HCT116 (cell line): Measurements from ENCODE around the gene PDF. TPM values are rescaled to one million over a fixed set of nuclear protein-coding genes. Genes with fewer than 3 reads are reported as not detected.

ENCODE experiments used
- ATAC-seq: fragments of 200-7000 bp; cut with Tn5 transposase; 2 replicates; pipeline ENCODE4 v1.9.1; 2020; ENCODE audit warnings: mild to moderate bottlenecking, moderate library complexity
- BruUV-seq: library from RNA; stranded (reverse); fragments of 400-500 nt; replicated peaks from 2 replicates; lab custom pipeline; 2021; lab: Mats Ljungman, UMichigan
- CTCF ChIA-PET: fragments of 300-600 bp; sonication (Branson Sonifier 250); formaldehyde crosslinking; loops from one replicate; lab custom pipeline; 2021; ENCODE audit warnings: antibody characterized with exemption; lab: Charles Lee
- POLR2A ChIA-PET: fragments of 300-600, 350-600 bp; sonication (Branson Sonifier 250); formaldehyde crosslinking; loops from one replicate; lab custom pipeline; 2021; ENCODE audit warnings: antibody characterized with exemption; lab: Charles Lee
- RAD21 ChIA-PET, 2 experiments: fragments of 300-600 bp; sonication (Branson Sonifier 250); formaldehyde crosslinking; loops; one replicate each; lab custom pipeline; 2023; ENCODE audit warnings: low total read pairs in 2 of 2; ENCODE audit not compliant: uncharacterized antibody in 2 of 2, unreplicated experiment in 2 of 2, low non-redundant PET in 1 of 2; lab: Charles Lee
- DNase-seq: peaks from one replicate; pipeline ENCODE4 v3.0.0-alpha.2; 2010; ENCODE audit warnings: low read depth, low spot score
- H2AFZ ChIP-seq: fragments of 200-600 bp; shearing (Covaris generic), sonication (generic); 2 replicates; pipeline ENCODE4 v1.6.1; 2017; ENCODE audit warnings: low read depth, mixed run types, mixed read lengths, antibody characterized with exemption, low read length; ENCODE audit not compliant: poor library complexity, severe bottlenecking
- H3K27ac ChIP-seq: 2 replicates; pipeline ENCODE4 v1.5.1; 2012; ENCODE audit warnings: low read depth, low read length
- H3K27me3 ChIP-seq: fragments of 200-600 bp; sonication (generic); 2 replicates; pipeline ENCODE4 v1.6.1; 2016; ENCODE audit warnings: mixed run types, low read length, mixed read lengths; ENCODE audit not compliant: insufficient read depth
- H3K36me3 ChIP-seq, 2 experiments: fragments of 200-500 bp in 1 of 2; fragments of 200-600 bp in 1 of 2; sonication (Bioruptor generic) in 1 of 2; sonication (generic) in 1 of 2; 2 replicates each; pipeline versions ENCODE4 v1.5.1 to v1.6.1; 2014 to 2016; ENCODE audit warnings: low read length in 2 of 2, inconsistent platforms in 1 of 2, mixed read lengths in 1 of 2, mixed run types in 1 of 2; ENCODE audit not compliant: insufficient read depth in 2 of 2, control insufficient read depth in 1 of 2
- H3K4me1 ChIP-seq, 2 experiments: fragments of 200-600 bp in 1 of 2; sonication (generic) in 1 of 2; 2 replicates each; pipeline versions ENCODE4 v1.5.1 to v1.6.1; 2012 to 2017; ENCODE audit warnings: low read length in 2 of 2, inconsistent platforms in 1 of 2, mild to moderate bottlenecking in 1 of 2, mixed read lengths in 1 of 2, mixed run types in 1 of 2, moderate library complexity in 1 of 2; ENCODE audit not compliant: insufficient read depth in 2 of 2, control insufficient read depth in 1 of 2
- H3K4me2 ChIP-seq: fragments of 200-600 bp; sonication (generic); 2 replicates; pipeline ENCODE4 v1.6.1; 2017; ENCODE audit warnings: mixed run types, low read length, mixed read lengths
- H3K4me3 ChIP-seq, 2 experiments: fragments of 200-600 bp in 1 of 2; sonication (generic) in 1 of 2; replicated peaks in 1 of 2; 2 replicates each; pipeline ENCODE4 v1.5.1; 2011 to 2016; ENCODE audit warnings: low read length in 2 of 2, control low read depth in 1 of 2, low read depth in 1 of 2, mild to moderate bottlenecking in 1 of 2, mixed read lengths in 1 of 2, mixed run types in 1 of 2
- H3K79me2 ChIP-seq: fragments of 200-600 bp; sonication (generic); 2 replicates; pipeline ENCODE4 v1.6.1; 2017; ENCODE audit warnings: mild to moderate bottlenecking, mixed run types, low read length, moderate library complexity, mixed read lengths; ENCODE audit not compliant: insufficient read depth
- H3K9ac ChIP-seq: fragments of 200-600 bp; sonication (generic); 2 replicates; pipeline ENCODE4 v1.6.1; 2016; ENCODE audit warnings: low read length, mixed read lengths
- H3K9me2 ChIP-seq: fragments of 200-600 bp; sonication (generic), shearing (Covaris generic); 2 replicates; pipeline ENCODE4 v1.6.1; 2017; ENCODE audit warnings: mixed run types, mild to moderate bottlenecking, moderate library complexity; ENCODE audit not compliant: insufficient read depth
- H3K9me3 ChIP-seq, 2 experiments: fragments of 200-500 bp in 1 of 2; fragments of 200-600 bp in 1 of 2; sonication (Bioruptor generic) in 1 of 2; sonication (generic) in 1 of 2; 2 replicates each; pipeline ENCODE4 v1.6.1; 2014 to 2017; ENCODE audit warnings: low read length in 2 of 2, mixed read lengths in 2 of 2, inconsistent platforms in 1 of 2, low read depth in 1 of 2, mild to moderate bottlenecking in 1 of 2, mixed run types in 1 of 2, moderate library complexity in 1 of 2; ENCODE audit not compliant: control insufficient read depth in 1 of 2, insufficient read depth in 1 of 2
- H4K20me1 ChIP-seq: fragments of 200-600 bp; sonication (generic), shearing (Covaris generic); 2 replicates; pipeline ENCODE4 v1.6.1; 2017; ENCODE audit warnings: mixed run types, mild to moderate bottlenecking, moderate library complexity; ENCODE audit not compliant: insufficient read depth
- CBX3 ChIP-seq: IDR thresholded peaks from 2 replicates; pipeline ENCODE4 v1.6.1; 2012; ENCODE audit warnings: low read depth
- EGR1 ChIP-seq: IDR thresholded peaks from 2 replicates; pipeline ENCODE4 v1.6.1; 2012; ENCODE audit warnings: low read depth
- FOSL1 ChIP-seq: IDR thresholded peaks from 2 replicates; pipeline ENCODE4 v1.6.1; 2012; ENCODE audit warnings: low read depth
- JUND ChIP-seq: IDR thresholded peaks from 2 replicates; pipeline ENCODE4 v1.6.1; 2012
- POLR2AphosphoS5 ChIP-seq: IDR thresholded peaks from 2 replicates; pipeline ENCODE4 v1.6.1; 2011; ENCODE audit warnings: mild to moderate bottlenecking, low read depth, low read length, moderate library complexity
- RAD21 ChIP-seq: IDR thresholded peaks from 2 replicates; pipeline ENCODE4 v1.6.1; 2012; ENCODE audit warnings: low read depth, mild to moderate bottlenecking
- ZFX ChIP-seq: fragments of 450-650 bp; IDR thresholded peaks from 2 replicates; pipeline ENCODE4 v1.6.1; 2017
- intact Hi-C: fragments of 100-400 bp; cut with micrococcal nuclease; formaldehyde crosslinking; loops from 2 replicates; pipeline ENCODE4 v1.10.0; 2022
- total RNA-seq: library from RNA; stranded (reverse); gene quantifications from one replicate; pipeline ENCODE4 v1.2.1, GENCODE V29; 2021; ENCODE audit not compliant: unreplicated experiment
- TF ChIP-seq, protein P1 (sequence below), 3 experiments: fragments of 200-600 bp in 1 of 3; sonication (generic) in 1 of 3; IDR thresholded peaks in 2 of 3; conservative IDR thresholded peaks in 1 of 3; 2 replicates each; pipeline ENCODE4 v1.5.1; 2012 to 2017; ENCODE audit warnings: low read depth in 2 of 3, low read length in 2 of 3, antibody characterized with exemption in 1 of 3, borderline replicate concordance in 1 of 3, control low read depth in 1 of 3, mild to moderate bottlenecking in 1 of 3, mixed read lengths in 1 of 3, mixed run types in 1 of 3, moderate library complexity in 1 of 3; ENCODE audit not compliant: insufficient read depth in 1 of 3
- TF ChIP-seq, protein P2 (sequence below): IDR thresholded peaks from 2 replicates; pipeline ENCODE4 v1.6.1; 2012; ENCODE audit warnings: low read depth

Gene PDF
- total RNA-seq, 1 experiment from 2014 or later: 33.9 TPM

DNA sequence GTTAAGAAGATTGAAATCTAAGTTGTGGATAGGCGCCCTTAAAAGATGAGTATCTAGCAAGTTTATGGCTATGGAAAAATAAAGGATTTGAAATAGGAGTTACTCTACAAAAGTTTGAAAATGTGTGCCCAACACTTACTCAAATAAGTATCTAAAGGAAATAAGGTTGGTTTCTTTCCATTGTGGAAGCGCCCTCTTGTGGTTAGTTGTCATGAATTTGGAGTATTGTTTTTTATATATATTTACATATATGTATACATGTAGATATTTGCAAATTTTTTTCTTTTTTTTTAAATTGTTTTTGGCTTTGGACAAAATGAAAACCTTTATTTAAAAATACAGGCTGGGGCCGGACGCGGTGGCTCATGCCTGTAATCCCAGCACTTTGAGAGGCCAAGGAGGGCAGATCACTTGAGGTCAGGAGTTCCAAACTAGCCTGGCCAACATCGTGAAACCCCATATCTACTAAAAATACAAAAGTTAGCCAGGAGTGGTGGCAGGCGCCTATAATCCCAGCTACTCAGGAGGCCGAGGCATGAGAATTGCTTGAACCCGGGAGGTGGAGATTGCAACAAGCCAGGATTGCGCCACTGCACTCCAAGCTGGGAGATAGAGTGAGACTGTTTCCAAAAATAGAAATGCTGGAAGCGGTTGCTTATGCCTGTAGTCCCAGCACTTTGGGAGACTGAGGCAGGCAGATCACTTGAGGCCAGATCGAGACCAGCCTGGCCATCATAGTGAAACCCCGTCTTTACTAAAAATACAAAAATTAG is 43.3 kb downstream of the PDF start:
- ChIA-PET POLR2A (no interaction called here), RAD21 (no interaction called here), CTCF (interaction anchor here (1.0 to 4.3 kb wide), 4 partner anchors 9 to 137 kb away, joined by 3 to 30 read pairs (median 4); no protein-coding TSS in a partner anchor)
- H3K4me2 ChIP-seq: no peak overlapping the region
- no peaks in the 10 kb centered on the region; the same call in 1 of the 2 replicates for H4K20me1 ChIP-seq
- H3K27ac ChIP-seq: no peak overlapping the region
- H3K9me2 ChIP-seq: no peaks in the 10 kb centered on the region
- 0 out of 4 replicates have a peak, but pooled peaks cover 0 to 3% of the 10 kb centered on the region in 2 experiments for H3K36me3 ChIP-seq
- no peaks in the 10 kb centered on the region for H3K9me3 ChIP-seq
- no peaks in the 10 kb centered on the region for H3K27me3 ChIP-seq
- BruUV-seq: no TSS peak
- H3K79me2 ChIP-seq: no peaks in the 10 kb centered on the region
- intact Hi-C loops: loop anchor here (1.0 kb wide), 1 partner anchor 137 kb away; no protein-coding TSS in a partner anchor
- H3K9ac ChIP-seq: no peak overlapping the region
- DNase-seq: peak; percentile 31
- H2AFZ ChIP-seq: no peak overlapping the region
- no peak overlapping the region for H3K4me3 ChIP-seq
- no peaks in the 10 kb centered on the region for H3K4me1 ChIP-seq
- peak; percentile 44 for ATAC-seq
- TF ChIP-seq RAD21 (peak; percentile 66), POLR2AphosphoS5 (no peak)
- TF ChIP-seq, protein P1, sequence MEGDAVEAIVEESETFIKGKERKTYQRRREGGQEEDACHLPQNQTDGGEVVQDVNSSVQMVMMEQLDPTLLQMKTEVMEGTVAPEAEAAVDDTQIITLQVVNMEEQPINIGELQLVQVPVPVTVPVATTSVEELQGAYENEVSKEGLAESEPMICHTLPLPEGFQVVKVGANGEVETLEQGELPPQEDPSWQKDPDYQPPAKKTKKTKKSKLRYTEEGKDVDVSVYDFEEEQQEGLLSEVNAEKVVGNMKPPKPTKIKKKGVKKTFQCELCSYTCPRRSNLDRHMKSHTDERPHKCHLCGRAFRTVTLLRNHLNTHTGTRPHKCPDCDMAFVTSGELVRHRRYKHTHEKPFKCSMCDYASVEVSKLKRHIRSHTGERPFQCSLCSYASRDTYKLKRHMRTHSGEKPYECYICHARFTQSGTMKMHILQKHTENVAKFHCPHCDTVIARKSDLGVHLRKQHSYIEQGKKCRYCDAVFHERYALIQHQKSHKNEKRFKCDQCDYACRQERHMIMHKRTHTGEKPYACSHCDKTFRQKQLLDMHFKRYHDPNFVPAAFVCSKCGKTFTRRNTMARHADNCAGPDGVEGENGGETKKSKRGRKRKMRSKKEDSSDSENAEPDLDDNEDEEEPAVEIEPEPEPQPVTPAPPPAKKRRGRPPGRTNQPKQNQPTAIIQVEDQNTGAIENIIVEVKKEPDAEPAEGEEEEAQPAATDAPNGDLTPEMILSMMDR (IDR thresholded peaks at IDR 0.05 in 2 of 3, conservative IDR thresholded peaks at IDR 0.05 in 1 of 3; ENCODE audit: borderline replicate concordance in 1 of 3, insufficient read depth in 1 of 3, low read depth in 2 of 3, low read length in 2 of 3): peak; percentile 40 to 77 (median 51); a peak in 5 of 6 replicates

DNA sequence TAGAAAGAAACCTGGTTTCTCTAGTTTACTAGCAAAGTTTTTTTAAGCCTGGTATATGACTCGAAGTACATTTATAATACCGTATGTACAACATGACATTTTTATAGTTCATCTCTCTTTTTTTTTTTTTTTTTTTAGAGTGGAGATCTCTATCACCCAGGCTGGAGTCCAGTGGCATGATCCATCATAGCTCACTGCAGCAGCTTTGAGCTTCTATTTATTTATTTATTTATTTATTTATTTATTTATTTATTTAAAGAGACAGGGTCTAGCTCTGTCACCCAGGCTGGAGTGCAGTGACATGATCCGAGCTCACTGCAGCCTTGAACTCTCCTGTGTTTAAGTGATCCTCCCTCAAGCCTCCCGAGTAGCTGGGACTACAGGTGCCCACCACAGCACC is 45.1 kb downstream of the PDF start:
- H3K4me1 ChIP-seq: no peaks in the 10 kb centered on the region
- no peak for DNase-seq
- ATAC-seq: no peak
- ChIA-PET CTCF (interaction anchor here (1.1 to 4.3 kb wide), 4 partner anchors 16 to 438 kb away, joined by 4 to 30 read pairs (median 4); no protein-coding TSS in a partner anchor), POLR2A (no interaction called here), RAD21 (no interaction called here)
- no peaks in the 10 kb centered on the region for H3K27me3 ChIP-seq
- no peaks in the 10 kb centered on the region for H3K9me3 ChIP-seq
- no peaks in the 10 kb centered on the region for H3K9me2 ChIP-seq
- no TSS peak for BruUV-seq
- H3K79me2 ChIP-seq: no peaks in the 10 kb centered on the region
- H3K4me3 ChIP-seq: no peak overlapping the region
- H3K27ac ChIP-seq: no peak overlapping the region
- 0 out of 4 replicates have a peak, but pooled peaks cover 0 to 3% of the 10 kb centered on the region in 2 experiments for H3K36me3 ChIP-seq
- no peaks in the 10 kb centered on the region; the same call in 1 of the 2 replicates for H4K20me1 ChIP-seq
- TF ChIP-seq FOSL1 (no peak), CBX3 (no peak), JUND (no peak), POLR2AphosphoS5 (no peak), RAD21 (no peak), EGR1 (no peak), ZFX (no peak)
- TF ChIP-seq, protein P2, sequence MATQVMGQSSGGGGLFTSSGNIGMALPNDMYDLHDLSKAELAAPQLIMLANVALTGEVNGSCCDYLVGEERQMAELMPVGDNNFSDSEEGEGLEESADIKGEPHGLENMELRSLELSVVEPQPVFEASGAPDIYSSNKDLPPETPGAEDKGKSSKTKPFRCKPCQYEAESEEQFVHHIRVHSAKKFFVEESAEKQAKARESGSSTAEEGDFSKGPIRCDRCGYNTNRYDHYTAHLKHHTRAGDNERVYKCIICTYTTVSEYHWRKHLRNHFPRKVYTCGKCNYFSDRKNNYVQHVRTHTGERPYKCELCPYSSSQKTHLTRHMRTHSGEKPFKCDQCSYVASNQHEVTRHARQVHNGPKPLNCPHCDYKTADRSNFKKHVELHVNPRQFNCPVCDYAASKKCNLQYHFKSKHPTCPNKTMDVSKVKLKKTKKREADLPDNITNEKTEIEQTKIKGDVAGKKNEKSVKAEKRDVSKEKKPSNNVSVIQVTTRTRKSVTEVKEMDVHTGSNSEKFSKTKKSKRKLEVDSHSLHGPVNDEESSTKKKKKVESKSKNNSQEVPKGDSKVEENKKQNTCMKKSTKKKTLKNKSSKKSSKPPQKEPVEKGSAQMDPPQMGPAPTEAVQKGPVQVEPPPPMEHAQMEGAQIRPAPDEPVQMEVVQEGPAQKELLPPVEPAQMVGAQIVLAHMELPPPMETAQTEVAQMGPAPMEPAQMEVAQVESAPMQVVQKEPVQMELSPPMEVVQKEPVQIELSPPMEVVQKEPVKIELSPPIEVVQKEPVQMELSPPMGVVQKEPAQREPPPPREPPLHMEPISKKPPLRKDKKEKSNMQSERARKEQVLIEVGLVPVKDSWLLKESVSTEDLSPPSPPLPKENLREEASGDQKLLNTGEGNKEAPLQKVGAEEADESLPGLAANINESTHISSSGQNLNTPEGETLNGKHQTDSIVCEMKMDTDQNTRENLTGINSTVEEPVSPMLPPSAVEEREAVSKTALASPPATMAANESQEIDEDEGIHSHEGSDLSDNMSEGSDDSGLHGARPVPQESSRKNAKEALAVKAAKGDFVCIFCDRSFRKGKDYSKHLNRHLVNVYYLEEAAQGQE: no peak
- intact Hi-C loops: no loop called here
- no peak overlapping the region for H2AFZ ChIP-seq
- no peak overlapping the region for H3K4me2 ChIP-seq
- no peak overlapping the region for H3K9ac ChIP-seq
